WTC11 (cell line): ENCODE measurements around the gene MYBL2. TPM values are rescaled to one million over a fixed set of nuclear protein-coding genes. Genes with fewer than 3 reads are reported as not detected.

Experiments used
- ATAC-seq: fragments of 200-7000 bp; cut with Tn5 transposase; 2 replicates; pipeline ENCODE4 v1.10.0; 2021; ENCODE audit warnings: mild to moderate bottlenecking, moderate library complexity
- CTCF ChIA-PET: fragments of 300-600 bp; sonication (Branson Sonifier 250); formaldehyde crosslinking; loops from one replicate; lab custom pipeline; 2021; ENCODE audit warnings: antibody characterized with exemption; lab: Charles Lee
- POLR2A ChIA-PET: fragments of 350-600 bp; sonication (Branson Sonifier 250); formaldehyde crosslinking; loops from one replicate; lab custom pipeline; 2021; ENCODE audit warnings: antibody characterized with exemption; lab: Charles Lee
- DNase-seq: peaks from one replicate; pipeline ENCODE4 v3.0.0; 2021; ENCODE audit warnings: low spot score
- H3K27ac Mint-ChIP-seq: 2 replicates; pipeline ENCODE4 v1.8.0; 2021; ENCODE audit warnings: mixed read lengths
- H3K27me3 Mint-ChIP-seq: 2 replicates; pipeline ENCODE4 v1.8.0; 2021; ENCODE audit warnings: low read depth, mild to moderate bottlenecking, moderate library complexity, mixed read lengths
- H3K36me3 Mint-ChIP-seq: 2 replicates; pipeline ENCODE4 v1.8.0; 2021; ENCODE audit warnings: mixed read lengths
- H3K4me1 Mint-ChIP-seq: 2 replicates; pipeline ENCODE4 v1.8.0; 2022; ENCODE audit warnings: mixed read lengths
- H3K4me3 Mint-ChIP-seq: 2 replicates; pipeline ENCODE4 v1.8.0; 2021; ENCODE audit warnings: mild to moderate bottlenecking, moderate library complexity, mixed read lengths
- H3K9me3 Mint-ChIP-seq: 2 replicates; pipeline ENCODE4 v1.8.0; 2021; ENCODE audit warnings: mixed read lengths
- CBFB ChIP-seq: sonication (generic); formaldehyde crosslinking; IDR thresholded peaks from 2 replicates; pipeline ENCODE4 v1.8.1; 2022; ENCODE audit warnings: mild to moderate bottlenecking, low read depth, missing genetic modification reagents
- CREM ChIP-seq: sonication (generic); formaldehyde crosslinking; IDR thresholded peaks from 2 replicates; pipeline ENCODE4 v1.8.1; 2022; ENCODE audit warnings: mild to moderate bottlenecking, missing genetic modification reagents, moderate library complexity
- CTCF ChIP-seq: fragments of 200-600 bp; IDR thresholded peaks from 2 replicates; pipeline ENCODE4 v1.8.0; 2022; ENCODE audit warnings: antibody characterized with exemption
- FOXP1 ChIP-seq: sonication (generic); formaldehyde crosslinking; IDR thresholded peaks from 2 replicates; pipeline ENCODE4 v1.8.0; 2022; ENCODE audit warnings: missing genetic modification reagents, mild to moderate bottlenecking, moderate library complexity, borderline replicate concordance
- FOXP4 ChIP-seq: sonication (generic); formaldehyde crosslinking; IDR thresholded peaks from 2 replicates; pipeline ENCODE4 v1.8.0; 2022; ENCODE audit warnings: mild to moderate bottlenecking, missing genetic modification reagents
- HMGXB4 ChIP-seq: sonication (generic); formaldehyde crosslinking; IDR thresholded peaks from 2 replicates; pipeline ENCODE4 v1.8.1; 2023; ENCODE audit warnings: mild to moderate bottlenecking, moderate library complexity, missing genetic modification reagents
- IRF1 ChIP-seq: sonication (generic); formaldehyde crosslinking; IDR thresholded peaks from 2 replicates; pipeline ENCODE4 v1.8.0; 2023; ENCODE audit warnings: missing genetic modification reagents
- JAZF1 ChIP-seq: fragments of 250-450 bp; sonication (Bioruptor Pico); IDR thresholded peaks from 2 replicates; pipeline ENCODE4 v1.9.0; 2021; ENCODE audit warnings: moderate library complexity, mild to moderate bottlenecking, inconsistent platforms
- KAT7 ChIP-seq: sonication (generic); formaldehyde crosslinking; IDR thresholded peaks from 2 replicates; pipeline ENCODE4 v1.8.1; 2023; ENCODE audit warnings: missing genetic modification reagents, mild to moderate bottlenecking, borderline replicate concordance
- MLX ChIP-seq: sonication (generic); formaldehyde crosslinking; IDR thresholded peaks from 2 replicates; pipeline ENCODE4 v1.8.1; 2023; ENCODE audit warnings: mild to moderate bottlenecking, missing genetic modification reagents, moderate library complexity
- NFYB ChIP-seq: sonication (generic); formaldehyde crosslinking; conservative IDR thresholded peaks from 2 replicates; pipeline ENCODE4 v1.8.0; 2022; ENCODE audit warnings: low read depth, missing genetic modification reagents
- PREB ChIP-seq: sonication (generic); formaldehyde crosslinking; IDR thresholded peaks from 2 replicates; pipeline ENCODE4 v1.8.1; 2022; ENCODE audit warnings: mild to moderate bottlenecking, missing genetic modification reagents, moderate library complexity, borderline replicate concordance
- SMAD3 ChIP-seq: sonication (generic); formaldehyde crosslinking; IDR thresholded peaks from 2 replicates; pipeline ENCODE4 v1.8.0; 2022; ENCODE audit warnings: missing genetic modification reagents, mild to moderate bottlenecking, borderline replicate concordance
- SOX15 ChIP-seq: fragments of 250-450 bp; sonication (Bioruptor Pico); IDR thresholded peaks from 2 replicates; pipeline ENCODE4 v1.9.0; 2021; ENCODE audit warnings: mild to moderate bottlenecking
- USF2 ChIP-seq: sonication (generic); formaldehyde crosslinking; IDR thresholded peaks from 2 replicates; pipeline ENCODE4 v1.8.1; 2023; ENCODE audit warnings: mild to moderate bottlenecking, missing genetic modification reagents, moderate library complexity
- ZNF281 ChIP-seq: sonication (generic); formaldehyde crosslinking; IDR thresholded peaks from 2 replicates; pipeline ENCODE4 v1.8.0; 2023; ENCODE audit warnings: mild to moderate bottlenecking, missing genetic modification reagents
- ZNF423 ChIP-seq: fragments of 250-450 bp; sonication (Bioruptor Pico); IDR thresholded peaks from 2 replicates; pipeline ENCODE4 v2.1.2; 2022; ENCODE audit warnings: mild to moderate bottlenecking, moderate library complexity
- ZNF425 ChIP-seq: fragments of 250-450 bp; sonication (Bioruptor Pico); conservative IDR thresholded peaks from 2 replicates; pipeline ENCODE4 v1.9.0; 2021; ENCODE audit warnings: mild to moderate bottlenecking
- ZNF671 ChIP-seq: fragments of 250-450 bp; sonication (Bioruptor Pico); IDR thresholded peaks from 2 replicates; pipeline ENCODE4 v1.8.0; 2021; ENCODE audit warnings: mild to moderate bottlenecking
- total RNA-seq: library from RNA; stranded (reverse); gene quantifications from 3 replicates; pipeline ENCODE4 v1.2.3, GENCODE V29; 2021

MYBL2 gene
- total RNA-seq, 1 experiment from 2014 or later, result 166 TPM

GRCh38 chr20:43667341-43668132 lies 623 bp downstream of the MYBL2 start (continued):
- no peak for TF ChIP-seq CTCF
- TF ChIP-seq NFYB, result 0 out of 2 replicates have a peak, but pooled peaks have one; percentile 3
- TF ChIP-seq FOXP1 (CRISPR knock-in tag), result 0 out of 2 replicates have a peak, but pooled peaks have one; percentile 48
- TF ChIP-seq USF2 (CRISPR knock-in tag), result no peak
- 0 out of 2 replicates have a peak, but pooled peaks have one; percentile 36 for TF ChIP-seq KAT7 (CRISPR knock-in tag)
- TF ChIP-seq ZNF425 (CRISPR knock-in tag), result no peak
- 0 out of 2 replicates have a peak, but pooled peaks have one; percentile 18 for TF ChIP-seq CBFB
- TF ChIP-seq SOX15 (CRISPR knock-in tag), result no peak
- no peak for TF ChIP-seq ZNF423 (CRISPR knock-in tag)
- peak; percentile 35; the same call in 1 of the 2 replicates for TF ChIP-seq ZNF281 (CRISPR knock-in tag)
- TF ChIP-seq, all 79 proteins: peak for 9

- Mint-ChIP-seq H3K9me3 (no peaks in the 10 kb centered on the region), H3K36me3 (peaks cover 15% of the 10 kb centered on the region), H3K27me3 (peaks cover 20% of the 10 kb centered on the region), H3K4me3 (no peak overlapping the region), H3K27ac (peak overlapping the region; percentile 48), H3K4me1 (peaks cover 4% of the 10 kb centered on the region)
- ATAC-seq, result no peak
- POLR2A ChIA-PET, result no interaction called here
- DNase-seq, result no peak
- CTCF ChIA-PET, result no interaction called here
- TF ChIP-seq PREB (CRISPR knock-in tag) (no peak), FOXP4 (CRISPR knock-in tag) (no peak), MLX (CRISPR knock-in tag) (no peak), SMAD3 (CRISPR knock-in tag) (no peak), ZNF671 (CRISPR knock-in tag) (no peak), IRF1 (CRISPR knock-in tag) (no peak), HMGXB4 (CRISPR knock-in tag) (no peak), CREM (CRISPR knock-in tag) (no peak), JAZF1 (CRISPR knock-in tag) (no peak)
Measured at GRCh38 chr20:43669332-43669731, 2.4 kb downstream of the MYBL2 start.
